D721Med (cell line): ENCODE measurements around the gene MVB12B.
A peak's percentile ranks its signal among the peaks of the same experiment; 100 is the strongest.

Experiments used
- DNase-seq: peaks from one replicate; pipeline ENCODE4 v3.0.0; 2011; ENCODE audit warnings: low spot score; ENCODE audit not compliant: insufficient read length
- FAIRE-seq: peaks from 2 replicates; lab custom pipeline; 2011; peaks lifted over from hg19 to GRCh38; lab: Jason Lieb, UNC
- TF ChIP-seq, protein P1 (sequence below): IDR thresholded peaks from 2 replicates; pipeline ENCODE4 v1.5.1; 2012; ENCODE audit warnings: mild to moderate bottlenecking, control low read depth; ENCODE audit not compliant: insufficient read depth; ENCODE audit errors: missing control alignments

The MVB12B gene

DNA sequence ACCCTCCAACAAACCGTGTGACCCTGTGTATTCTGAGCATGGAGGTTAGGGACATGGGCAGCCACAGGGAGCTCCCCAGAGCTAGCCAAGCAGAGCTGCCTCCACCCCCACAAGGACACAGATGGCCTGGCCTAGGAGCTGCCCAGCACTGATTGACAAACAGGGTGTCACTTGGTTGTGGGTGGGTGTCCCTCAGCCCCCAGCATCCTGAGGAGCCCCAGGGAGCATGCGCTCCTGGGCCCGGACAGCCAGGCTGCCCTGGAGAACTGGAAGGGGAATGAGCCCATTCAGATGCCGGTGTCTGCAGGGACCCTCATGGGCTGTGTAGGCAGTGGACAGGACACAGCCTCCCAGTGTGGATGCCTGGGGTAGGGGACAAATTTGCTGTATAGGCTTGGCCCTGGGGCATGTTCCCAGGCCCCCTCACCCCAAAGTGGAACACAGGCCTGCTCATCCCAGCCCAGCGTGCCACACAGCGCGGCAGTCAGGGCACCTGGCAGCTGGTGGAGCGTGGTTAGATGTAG lies 162.3 kb downstream of the MVB12B start:
- TF ChIP-seq, protein P1, sequence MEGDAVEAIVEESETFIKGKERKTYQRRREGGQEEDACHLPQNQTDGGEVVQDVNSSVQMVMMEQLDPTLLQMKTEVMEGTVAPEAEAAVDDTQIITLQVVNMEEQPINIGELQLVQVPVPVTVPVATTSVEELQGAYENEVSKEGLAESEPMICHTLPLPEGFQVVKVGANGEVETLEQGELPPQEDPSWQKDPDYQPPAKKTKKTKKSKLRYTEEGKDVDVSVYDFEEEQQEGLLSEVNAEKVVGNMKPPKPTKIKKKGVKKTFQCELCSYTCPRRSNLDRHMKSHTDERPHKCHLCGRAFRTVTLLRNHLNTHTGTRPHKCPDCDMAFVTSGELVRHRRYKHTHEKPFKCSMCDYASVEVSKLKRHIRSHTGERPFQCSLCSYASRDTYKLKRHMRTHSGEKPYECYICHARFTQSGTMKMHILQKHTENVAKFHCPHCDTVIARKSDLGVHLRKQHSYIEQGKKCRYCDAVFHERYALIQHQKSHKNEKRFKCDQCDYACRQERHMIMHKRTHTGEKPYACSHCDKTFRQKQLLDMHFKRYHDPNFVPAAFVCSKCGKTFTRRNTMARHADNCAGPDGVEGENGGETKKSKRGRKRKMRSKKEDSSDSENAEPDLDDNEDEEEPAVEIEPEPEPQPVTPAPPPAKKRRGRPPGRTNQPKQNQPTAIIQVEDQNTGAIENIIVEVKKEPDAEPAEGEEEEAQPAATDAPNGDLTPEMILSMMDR: no peak
- DNase-seq: no peak
- FAIRE-seq: no peak

DNA sequence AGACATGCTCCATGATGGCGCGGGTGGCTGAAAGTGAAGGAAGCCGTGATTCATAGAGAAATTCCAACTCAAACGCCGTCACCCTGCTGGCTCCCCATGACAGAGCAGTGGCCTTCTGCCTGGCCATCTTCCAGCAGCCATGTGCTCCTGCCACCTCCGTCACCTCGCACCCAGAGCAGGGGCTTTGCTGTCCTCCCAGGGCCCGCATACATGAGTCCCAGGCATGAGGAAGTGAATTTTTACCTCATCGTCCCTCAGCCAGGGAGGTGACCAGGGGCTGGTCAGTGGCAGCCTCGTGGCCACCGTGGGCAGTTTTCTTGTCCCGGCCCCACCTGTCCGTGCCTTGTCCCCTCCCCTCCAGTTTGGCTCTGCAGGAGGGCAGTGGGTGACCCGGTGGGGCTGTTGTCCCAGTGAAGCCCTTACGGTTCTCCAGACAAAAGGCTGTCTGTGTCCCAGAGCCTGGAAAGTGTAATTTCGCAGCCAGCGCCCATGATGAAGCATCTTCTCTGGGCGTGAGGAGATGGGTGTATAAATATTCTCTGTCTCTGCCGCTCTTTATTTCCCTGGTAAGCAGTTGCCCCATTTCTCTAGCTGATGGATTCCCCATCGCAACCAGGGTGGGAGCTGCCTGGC lies 163.1 kb downstream of the MVB12B start:
- FAIRE-seq: no peak
- no peak for DNase-seq
- TF ChIP-seq, protein P1: no peak

DNA sequence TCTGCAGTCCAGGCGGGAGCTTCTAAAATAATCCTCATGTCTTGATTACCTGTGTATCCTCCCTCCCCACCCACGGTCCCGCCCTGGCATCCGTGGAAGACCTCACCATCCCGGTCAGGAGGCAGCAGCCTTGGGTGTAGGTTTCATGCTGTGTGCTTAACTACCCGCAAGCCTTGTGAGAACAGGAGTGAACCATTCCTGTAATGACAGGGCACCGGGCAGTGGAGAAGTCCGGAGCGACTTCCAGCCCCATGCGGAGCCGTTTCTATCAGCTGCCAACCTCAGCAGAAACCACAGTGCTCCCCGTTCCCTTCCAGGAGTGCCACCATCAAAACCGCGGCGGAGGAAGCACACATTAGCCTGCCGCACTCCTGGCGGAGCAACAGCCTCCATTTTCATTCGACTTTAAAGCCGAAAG lies 163.6 kb downstream of the MVB12B start:
- no peak for DNase-seq
- TF ChIP-seq, protein P1: no peak
- no peak for FAIRE-seq

DNA sequence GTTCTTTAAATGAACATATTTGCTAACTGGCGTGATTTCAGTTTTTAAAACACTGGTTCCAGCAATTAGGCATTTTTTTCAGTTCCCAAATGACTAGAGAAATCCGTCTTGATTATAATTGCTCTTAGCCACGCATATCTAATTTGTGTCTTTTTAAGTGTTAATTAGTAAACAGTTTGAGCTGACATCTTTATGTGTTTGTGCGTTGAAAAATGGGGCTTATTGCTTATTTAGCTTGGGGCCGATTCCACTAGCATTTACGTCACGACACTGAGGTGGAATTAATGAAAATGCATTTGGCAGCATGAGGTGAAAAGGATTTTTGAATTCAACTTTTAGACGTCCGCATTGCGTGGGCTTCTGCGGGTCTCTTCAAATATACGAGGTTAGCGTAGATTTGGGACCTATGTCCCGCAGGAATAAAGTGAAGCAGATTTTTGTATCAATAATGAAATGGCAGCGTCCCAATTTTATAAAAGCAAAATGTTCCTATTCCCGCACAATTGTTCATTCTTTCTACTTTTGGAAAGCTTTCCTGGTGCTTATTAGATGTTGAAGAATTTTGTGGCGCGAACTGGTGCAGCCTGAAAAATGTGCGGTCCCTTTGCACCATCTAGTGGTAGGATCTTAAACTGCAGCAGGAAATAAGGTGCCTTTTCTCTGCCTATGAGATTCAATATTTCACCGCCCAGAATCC lies 164.4 kb downstream of the MVB12B start:
- FAIRE-seq: peak; percentile 51
- TF ChIP-seq, protein P1: peak; percentile 98
- no peak for DNase-seq

DNA sequence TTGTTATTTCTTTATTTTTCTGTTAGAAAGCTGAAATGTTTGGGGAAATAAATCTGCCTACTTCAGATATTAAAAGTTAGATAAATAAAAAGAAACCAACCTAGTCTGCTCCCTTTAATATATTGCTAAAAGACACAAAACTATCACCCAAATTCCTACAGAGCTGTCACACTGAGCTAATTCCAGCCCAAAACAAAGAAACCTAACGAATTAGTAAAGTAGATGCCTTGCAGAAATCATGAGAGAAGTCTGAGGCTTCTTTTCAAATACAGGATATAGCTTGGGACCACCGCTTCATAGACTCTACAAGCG lies 164.9 kb downstream of the MVB12B start:
- TF ChIP-seq, protein P1: no peak
- no peak for DNase-seq
- FAIRE-seq: no peak

DNA sequence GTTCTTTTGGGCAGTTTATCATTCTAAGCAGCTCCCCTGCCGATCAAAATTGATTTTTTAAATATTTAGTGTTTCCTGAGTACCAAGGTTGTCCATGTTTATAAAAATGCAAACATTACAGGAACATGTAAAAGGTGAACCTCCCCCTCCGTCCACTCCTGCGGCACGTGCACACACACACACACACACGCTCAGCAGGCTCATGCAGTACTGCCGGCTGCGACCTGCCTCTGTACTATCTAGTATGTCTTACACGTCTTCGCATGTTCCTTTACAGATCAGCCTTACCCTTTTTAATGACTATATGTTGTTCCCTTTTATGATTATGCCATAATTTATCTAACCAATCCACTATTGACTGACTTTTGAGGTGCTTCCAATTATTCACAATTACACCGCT lies 165.3 kb downstream of the MVB12B start:
- DNase-seq (no peak), FAIRE-seq (no peak)
- TF ChIP-seq, protein P1: no peak

DNA sequence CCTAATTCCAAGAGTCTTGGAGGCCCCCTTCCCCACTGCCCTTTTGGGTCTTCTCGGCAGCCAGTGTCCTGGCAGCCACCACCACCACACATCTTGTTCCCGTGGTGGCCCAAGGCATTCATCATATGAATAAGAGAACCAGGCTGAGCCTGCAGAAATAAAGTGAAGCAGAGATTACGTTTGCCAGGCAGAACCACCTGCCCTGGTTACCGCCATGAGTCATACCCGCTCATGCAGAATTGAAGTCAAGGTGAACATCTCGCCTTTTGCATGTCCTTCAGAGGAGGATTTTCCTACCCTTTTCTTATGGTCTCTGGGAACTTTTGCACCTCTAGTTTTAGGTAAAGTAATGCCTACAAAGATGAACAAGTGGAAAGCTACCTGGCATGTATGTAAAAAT lies 167.6 kb downstream of the MVB12B start:
- FAIRE-seq: no peak
- TF ChIP-seq, protein P1: no peak
- no peak for DNase-seq
